OCI-LY7 (cell line): Measurements from ENCODE around the gene DRD4. TPM values are rescaled to one million over a fixed set of nuclear protein-coding genes. Genes with fewer than 3 reads are reported as not detected.

Experiments used
- BruUV-seq: library from RNA; stranded (reverse); fragments of 400-500 nt; replicated peaks from 2 replicates; lab custom pipeline; 2021; lab: Mats Ljungman, UMichigan
- CTCF ChIA-PET: fragments of 300-600 bp; sonication (Branson Sonifier 250); formaldehyde crosslinking; loops from one replicate; lab custom pipeline; 2022; ENCODE audit warnings: antibody characterized with exemption; ENCODE audit not compliant: unreplicated experiment; lab: Charles Lee
- POLR2A ChIA-PET: fragments of 300-600 bp; sonication (Branson Sonifier 250); formaldehyde crosslinking; loops from one replicate; lab custom pipeline; 2022; ENCODE audit warnings: antibody characterized with exemption; lab: Charles Lee
- DNase-seq: peaks from one replicate; pipeline ENCODE4 v3.0.0-alpha.2; 2015; ENCODE audit warnings: low spot score
- H2AFZ ChIP-seq: fragments of 200-600 bp; sonication (generic), shearing (Covaris generic); 2 replicates; pipeline ENCODE4 v1.6.1; 2014; ENCODE audit warnings: mild to moderate bottlenecking, antibody characterized with exemption, low read length, moderate library complexity
- H3K27ac ChIP-seq: fragments of 200-600 bp; sonication (generic); 2 replicates; pipeline ENCODE4 v1.5.1; 2014; ENCODE audit warnings: mixed run types, low read depth, mild to moderate bottlenecking, moderate library complexity, low read length, inconsistent platforms; ENCODE audit not compliant: poor library complexity, severe bottlenecking
- H3K36me3 ChIP-seq: fragments of 200-600 bp; sonication (generic); 2 replicates; pipeline ENCODE4 v1.6.1; 2014; ENCODE audit warnings: mild to moderate bottlenecking, antibody characterized with exemption, low read length, moderate library complexity, mixed read lengths; ENCODE audit not compliant: insufficient read depth
- H3K4me1 ChIP-seq: fragments of 200-600 bp; sonication (generic); 2 replicates; pipeline ENCODE4 v1.5.1; 2014; ENCODE audit warnings: mild to moderate bottlenecking, low read length; ENCODE audit not compliant: insufficient read depth, poor library complexity, severe bottlenecking
- H3K4me2 ChIP-seq: fragments of 200-600 bp; sonication (generic); 2 replicates; pipeline ENCODE4 v1.6.1; 2014; ENCODE audit warnings: mild to moderate bottlenecking, low read length
- H3K4me3 ChIP-seq: fragments of 200-600 bp; sonication (generic); 2 replicates; pipeline ENCODE4 v1.5.1; 2014; ENCODE audit warnings: mild to moderate bottlenecking, low read depth, low read length; ENCODE audit not compliant: poor library complexity, severe bottlenecking
- H3K79me2 ChIP-seq: fragments of 200-600 bp; sonication (generic); 2 replicates; pipeline ENCODE4 v1.6.1; 2016; ENCODE audit warnings: low read depth, mild to moderate bottlenecking, low read length, moderate library complexity, mixed read lengths; ENCODE audit not compliant: insufficient read depth
- H3K9me2 ChIP-seq: fragments of 200-600 bp; sonication (generic); 2 replicates; pipeline ENCODE4 v1.6.1; 2016; ENCODE audit warnings: mild to moderate bottlenecking, low read length, mixed read lengths; ENCODE audit not compliant: insufficient read depth
- H3K9me3 ChIP-seq: fragments of 200-600 bp; sonication (generic); 2 replicates; pipeline ENCODE4 v1.6.1; 2014; ENCODE audit warnings: mild to moderate bottlenecking, mixed run types, low read length, mixed read lengths
- H4K20me1 ChIP-seq: fragments of 200-600 bp; sonication (generic); 2 replicates; pipeline ENCODE4 v1.6.1; 2014; ENCODE audit warnings: mild to moderate bottlenecking, antibody characterized with exemption, low read length, moderate library complexity, mixed read lengths; ENCODE audit not compliant: insufficient read depth
- EZH2phosphoT487 ChIP-seq: fragments of 200-600 bp; sonication (generic); IDR thresholded peaks from 2 replicates; pipeline ENCODE4 v1.6.1; 2018; ENCODE audit warnings: low read depth, borderline replicate concordance, mild to moderate bottlenecking, mixed run types, antibody characterized with exemption, low read length, moderate library complexity, mixed read lengths
- intact Hi-C: fragments of 100-400 bp; cut with micrococcal nuclease; formaldehyde crosslinking; loops from one replicate; pipeline ENCODE4 v1.10.0; 2022; ENCODE audit not compliant: unreplicated experiment
- total RNA-seq, 2 experiments: library from RNA; depleted of rRNA in 1 of 2; stranded (reverse); fragments of >200 nt in 1 of 2; shearing (Covaris generic) in 1 of 2; gene quantifications; 2 replicates each; pipeline ENCODE4 v1.2.3, GENCODE V29; 2014 to 2022
- TF ChIP-seq, protein P1 (sequence below): fragments of 200-600 bp; sonication (generic); conservative IDR thresholded peaks from 2 replicates; pipeline ENCODE4 v1.5.1; 2014; ENCODE audit warnings: mild to moderate bottlenecking, antibody characterized with exemption, low read length, moderate library complexity, mixed read lengths

Gene DRD4
- total RNA-seq, 2 experiments from 2014 or later: 0.16 to 3.1 TPM

- ChIA-PET POLR2A (no interaction called here), CTCF (no interaction called here)
- Histone ChIP-seq H3K9me2 (no peaks in the 10 kb centered on the region), H3K4me3 (no peak overlapping the region), H3K4me2 (no peak overlapping the region), H3K79me2 (no peaks in the 10 kb centered on the region), H3K27ac (no peak overlapping the region), H3K9me3 (no peaks in the 10 kb centered on the region), H3K4me1 (peaks cover 9% of the 10 kb centered on the region), H3K36me3 (peaks cover 21% of the 10 kb centered on the region; the same call in 1 of the 2 replicates), H2AFZ (no peak overlapping the region), H4K20me1 (no peaks in the 10 kb centered on the region)
- DNase-seq: no peak
- TF ChIP-seq, protein P1, sequence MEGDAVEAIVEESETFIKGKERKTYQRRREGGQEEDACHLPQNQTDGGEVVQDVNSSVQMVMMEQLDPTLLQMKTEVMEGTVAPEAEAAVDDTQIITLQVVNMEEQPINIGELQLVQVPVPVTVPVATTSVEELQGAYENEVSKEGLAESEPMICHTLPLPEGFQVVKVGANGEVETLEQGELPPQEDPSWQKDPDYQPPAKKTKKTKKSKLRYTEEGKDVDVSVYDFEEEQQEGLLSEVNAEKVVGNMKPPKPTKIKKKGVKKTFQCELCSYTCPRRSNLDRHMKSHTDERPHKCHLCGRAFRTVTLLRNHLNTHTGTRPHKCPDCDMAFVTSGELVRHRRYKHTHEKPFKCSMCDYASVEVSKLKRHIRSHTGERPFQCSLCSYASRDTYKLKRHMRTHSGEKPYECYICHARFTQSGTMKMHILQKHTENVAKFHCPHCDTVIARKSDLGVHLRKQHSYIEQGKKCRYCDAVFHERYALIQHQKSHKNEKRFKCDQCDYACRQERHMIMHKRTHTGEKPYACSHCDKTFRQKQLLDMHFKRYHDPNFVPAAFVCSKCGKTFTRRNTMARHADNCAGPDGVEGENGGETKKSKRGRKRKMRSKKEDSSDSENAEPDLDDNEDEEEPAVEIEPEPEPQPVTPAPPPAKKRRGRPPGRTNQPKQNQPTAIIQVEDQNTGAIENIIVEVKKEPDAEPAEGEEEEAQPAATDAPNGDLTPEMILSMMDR: no peak
- no peak for TF ChIP-seq EZH2phosphoT487
- intact Hi-C loops: no loop called here
- BruUV-seq: no TSS peak
These were observed 2.4 kb downstream of the DRD4 start for GRCh38 chr11:639332-639955.

DNA sequence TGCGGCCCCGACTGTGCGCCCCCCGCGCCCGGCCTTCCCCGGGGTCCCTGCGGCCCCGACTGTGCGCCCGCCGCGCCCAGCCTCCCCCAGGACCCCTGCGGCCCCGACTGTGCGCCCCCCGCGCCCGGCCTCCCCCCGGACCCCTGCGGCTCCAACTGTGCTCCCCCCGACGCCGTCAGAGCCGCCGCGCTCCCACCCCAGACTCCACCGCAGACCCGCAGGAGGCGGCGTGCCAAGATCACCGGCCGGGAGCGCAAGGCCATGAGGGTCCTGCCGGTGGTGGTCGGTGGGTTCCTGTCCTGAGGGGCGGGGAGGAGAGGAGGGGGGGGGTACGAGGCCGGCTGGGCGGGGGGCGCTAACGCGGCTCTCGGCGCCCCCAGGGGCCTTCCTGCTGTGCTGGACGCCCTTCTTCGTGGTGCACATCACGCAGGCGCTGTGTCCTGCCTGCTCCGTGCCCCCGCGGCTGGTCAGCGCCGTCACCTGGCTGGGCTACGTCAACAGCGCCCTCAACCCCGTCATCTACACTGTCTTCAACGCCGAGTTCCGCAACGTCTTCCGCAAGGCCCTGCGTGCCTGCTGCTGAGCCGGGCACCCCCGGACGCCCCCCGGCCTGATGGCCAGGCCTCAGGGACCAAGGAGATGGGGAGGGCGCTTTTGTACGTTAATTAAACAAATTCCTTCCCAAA lies 3.1 kb downstream of the DRD4 start:
- Histone ChIP-seq H3K9me3 (no peaks in the 10 kb centered on the region), H2AFZ (no peak overlapping the region), H4K20me1 (no peaks in the 10 kb centered on the region), H3K4me3 (no peak overlapping the region), H3K4me1 (peaks cover 9% of the 10 kb centered on the region), H3K79me2 (no peaks in the 10 kb centered on the region), H3K27ac (no peak overlapping the region), H3K36me3 (peaks cover 27% of the 10 kb centered on the region; the same call in 1 of the 2 replicates), H3K9me2 (no peaks in the 10 kb centered on the region), H3K4me2 (no peak overlapping the region)
- no TSS peak for BruUV-seq
- ChIA-PET CTCF (no interaction called here), POLR2A (no interaction called here)
- no peak for DNase-seq
- TF ChIP-seq EZH2phosphoT487: no peak
- TF ChIP-seq, protein P1: no peak
- intact Hi-C loops: no loop called here
